Measurements from ENCODE around the gene ABHD17A. TPM values are rescaled to one million over a fixed set of nuclear protein-coding genes. Genes with fewer than 3 reads are reported as not detected.

The ABHD17A gene
- total and polyA plus RNA-seq, 9 of the 15 experiments (the other 6 are each of a cell fraction or from before 2014, with no cell fraction given), result 0.04 to 135 (median 21.8) TPM; not detected in 1

- TF ChIP-seq PBX2 (CRISPR knock-in tag; IDR thresholded peaks at IDR 0.05; ENCODE audit: low read depth) (no peak), PBX2 (tag; conservative IDR thresholded peaks at IDR 0.05; ENCODE audit: low read depth) (no peak), LARP7 (IDR thresholded peaks at IDR 0.05) (peak; percentile 31; the same call in 1 of the 2 replicates), CSDE1 (IDR thresholded peaks at IDR 0.05) (no peak), SETDB1 (IDR thresholded peaks at IDR 0.05; ENCODE audit: low read length) (no peak), THRA (IDR thresholded peaks at IDR 0.05) (no peak), MAFF (IDR thresholded peaks at IDR 0.05; ENCODE audit: low read length) (no peak), FOXP1 (CRISPR knock-in tag; IDR thresholded peaks at IDR 0.05) (no peak), SRSF7 (optimal IDR thresholded peaks at IDR 0.05; ENCODE audit: low read depth, low read length) (no peak), SPI1 (IDR thresholded peaks at IDR 0.05; ENCODE audit: borderline replicate concordance, low read depth, low read length) (no peak), ZEB2 (IDR thresholded peaks at IDR 0.05) (no peak), HNRNPK (IDR thresholded peaks at IDR 0.05; ENCODE audit: low read depth, low read length, poor library complexity, severe bottlenecking) (no peak), ELF4 (CRISPR knock-in tag; IDR thresholded peaks at IDR 0.05) (peak; percentile 69; the same call in 1 of the 2 replicates), RNF2 (IDR thresholded peaks at IDR 0.05) (no peak), ZNF79 (CRISPR knock-in tag; IDR thresholded peaks at IDR 0.05; ENCODE audit: low read depth) (no peak), POLR2AphosphoS5 (IDR thresholded peaks at IDR 0.05; ENCODE audit: control insufficient read depth, insufficient read depth, low read depth, low read length) (no peak), ATF1 (CRISPR knock-in tag; IDR thresholded peaks at IDR 0.05) (no peak), ATF1 (tag; IDR thresholded peaks at IDR 0.05) (no peak), ZNF282 (CRISPR knock-in tag; IDR thresholded peaks at IDR 0.05) (peak; percentile 85; the same call in 1 of the 2 replicates), ZNF444 (CRISPR knock-in tag; IDR thresholded peaks at IDR 0.05) (no peak), HSF4 (CRISPR knock-in tag; IDR thresholded peaks at IDR 0.05; ENCODE audit: borderline replicate concordance) (no peak), SOX6 (IDR thresholded peaks at IDR 0.05) (no peak)
- TF ChIP-seq, protein P1, sequence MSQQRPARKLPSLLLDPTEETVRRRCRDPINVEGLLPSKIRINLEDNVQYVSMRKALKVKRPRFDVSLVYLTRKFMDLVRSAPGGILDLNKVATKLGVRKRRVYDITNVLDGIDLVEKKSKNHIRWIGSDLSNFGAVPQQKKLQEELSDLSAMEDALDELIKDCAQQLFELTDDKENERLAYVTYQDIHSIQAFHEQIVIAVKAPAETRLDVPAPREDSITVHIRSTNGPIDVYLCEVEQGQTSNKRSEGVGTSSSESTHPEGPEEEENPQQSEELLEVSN (IDR thresholded peaks at IDR 0.05; ENCODE audit: borderline replicate concordance in 1 of 2, extremely low read depth in 1 of 2, insufficient read depth in 1 of 2, insufficient read length in 1 of 2, low read depth in 1 of 2, low read length in 1 of 2, poor library complexity in 1 of 2, severe bottlenecking in 1 of 2), result no peak
- TF ChIP-seq, protein P2, sequence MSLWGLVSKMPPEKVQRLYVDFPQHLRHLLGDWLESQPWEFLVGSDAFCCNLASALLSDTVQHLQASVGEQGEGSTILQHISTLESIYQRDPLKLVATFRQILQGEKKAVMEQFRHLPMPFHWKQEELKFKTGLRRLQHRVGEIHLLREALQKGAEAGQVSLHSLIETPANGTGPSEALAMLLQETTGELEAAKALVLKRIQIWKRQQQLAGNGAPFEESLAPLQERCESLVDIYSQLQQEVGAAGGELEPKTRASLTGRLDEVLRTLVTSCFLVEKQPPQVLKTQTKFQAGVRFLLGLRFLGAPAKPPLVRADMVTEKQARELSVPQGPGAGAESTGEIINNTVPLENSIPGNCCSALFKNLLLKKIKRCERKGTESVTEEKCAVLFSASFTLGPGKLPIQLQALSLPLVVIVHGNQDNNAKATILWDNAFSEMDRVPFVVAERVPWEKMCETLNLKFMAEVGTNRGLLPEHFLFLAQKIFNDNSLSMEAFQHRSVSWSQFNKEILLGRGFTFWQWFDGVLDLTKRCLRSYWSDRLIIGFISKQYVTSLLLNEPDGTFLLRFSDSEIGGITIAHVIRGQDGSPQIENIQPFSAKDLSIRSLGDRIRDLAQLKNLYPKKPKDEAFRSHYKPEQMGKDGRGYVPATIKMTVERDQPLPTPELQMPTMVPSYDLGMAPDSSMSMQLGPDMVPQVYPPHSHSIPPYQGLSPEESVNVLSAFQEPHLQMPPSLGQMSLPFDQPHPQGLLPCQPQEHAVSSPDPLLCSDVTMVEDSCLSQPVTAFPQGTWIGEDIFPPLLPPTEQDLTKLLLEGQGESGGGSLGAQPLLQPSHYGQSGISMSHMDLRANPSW (CRISPR knock-in tag; IDR thresholded peaks at IDR 0.05), result no peak
These were observed 20.6 kb upstream of the ABHD17A start (continued) for GRCh38 chr19:1905863-1906375.

Measured in K562 (cell line).